Measurements from ENCODE around the gene TMEM167B.

The TMEM167B gene

GRCh38 chr1:109083501-109083900, 7.1 kb upstream of the TMEM167B start:
- Histone ChIP-seq H3K9me3 (ENCODE audit: insufficient read depth, low read length) (no peaks in the 10 kb centered on the region), H3K27me3 (ENCODE audit: insufficient read depth, insufficient read length) (no peaks in the 10 kb centered on the region), H3K4me1 (ENCODE audit: insufficient read depth, insufficient read length) (no peaks in the 10 kb centered on the region), H3K36me3 (ENCODE audit: insufficient read depth, insufficient read length, low read length) (no peaks in the 10 kb centered on the region), H3K4me3 (ENCODE audit: insufficient read length, low read depth) (no peak overlapping the region), H3K9ac (ENCODE audit: insufficient read length, low read depth) (no peak overlapping the region)
- DNase-seq (ENCODE audit: low read depth, low spot score), result no peak
- no peak for TF ChIP-seq ZNF274 (IDR thresholded peaks at IDR 0.05; ENCODE audit: low read depth, low read length)
- TF ChIP-seq SUZ12 (IDR thresholded peaks at IDR 0.05; ENCODE audit: extremely low read depth, insufficient read depth, insufficient read length), result no peak
- TF ChIP-seq YY1 (IDR thresholded peaks at IDR 0.05; ENCODE audit: insufficient read depth, insufficient read length), result no peak

GRCh38 chr1:109083923-109084322, 6.6 kb upstream of the TMEM167B start:
- H3K27me3 ChIP-seq (ENCODE audit: insufficient read depth, insufficient read length), result no peaks in the 10 kb centered on the region
- H3K36me3 ChIP-seq (ENCODE audit: insufficient read depth, insufficient read length, low read length), result no peaks in the 10 kb centered on the region
- no peak for DNase-seq (ENCODE audit: low read depth, low spot score)
- H3K9me3 ChIP-seq (ENCODE audit: insufficient read depth, low read length), result no peaks in the 10 kb centered on the region
- no peaks in the 10 kb centered on the region for H3K4me1 ChIP-seq (ENCODE audit: insufficient read depth, insufficient read length)
- H3K9ac ChIP-seq (ENCODE audit: insufficient read length, low read depth), result no peak overlapping the region
- no peak for TF ChIP-seq SUZ12 (IDR thresholded peaks at IDR 0.05; ENCODE audit: extremely low read depth, insufficient read depth, insufficient read length)
- TF ChIP-seq YY1 (IDR thresholded peaks at IDR 0.05; ENCODE audit: insufficient read depth, insufficient read length), result no peak
- TF ChIP-seq ZNF274 (IDR thresholded peaks at IDR 0.05; ENCODE audit: low read depth, low read length), result no peak
- H3K4me3 ChIP-seq (ENCODE audit: insufficient read length, low read depth), result no peak overlapping the region

- Histone ChIP-seq H3K27me3 (ENCODE audit: insufficient read depth, insufficient read length) (no peaks in the 10 kb centered on the region), H3K4me1 (ENCODE audit: insufficient read depth, insufficient read length) (no peaks in the 10 kb centered on the region), H3K9ac (ENCODE audit: insufficient read length, low read depth) (no peak overlapping the region), H3K9me3 (ENCODE audit: insufficient read depth, low read length) (no peaks in the 10 kb centered on the region), H3K36me3 (ENCODE audit: insufficient read depth, insufficient read length, low read length) (no peaks in the 10 kb centered on the region), H3K4me3 (ENCODE audit: insufficient read length, low read depth) (no peak overlapping the region)
- TF ChIP-seq SUZ12 (IDR thresholded peaks at IDR 0.05; ENCODE audit: extremely low read depth, insufficient read depth, insufficient read length) (no peak), YY1 (IDR thresholded peaks at IDR 0.05; ENCODE audit: insufficient read depth, insufficient read length) (no peak), ZNF274 (IDR thresholded peaks at IDR 0.05; ENCODE audit: low read depth, low read length) (no peak)
- no peak for DNase-seq (ENCODE audit: low read depth, low spot score)
Measured at GRCh38 chr1:109084563-109085517, 5.7 kb upstream of the TMEM167B start.

- Histone ChIP-seq H3K27me3 (ENCODE audit: insufficient read depth, insufficient read length) (no peaks in the 10 kb centered on the region), H3K9ac (ENCODE audit: insufficient read length, low read depth) (no peak overlapping the region), H3K4me1 (ENCODE audit: insufficient read depth, insufficient read length) (no peaks in the 10 kb centered on the region), H3K4me3 (ENCODE audit: insufficient read length, low read depth) (no peak overlapping the region), H3K36me3 (ENCODE audit: insufficient read depth, insufficient read length, low read length) (peaks cover 11% of the 10 kb centered on the region), H3K9me3 (ENCODE audit: insufficient read depth, low read length) (no peaks in the 10 kb centered on the region)
- DNase-seq (ENCODE audit: low read depth, low spot score), result no peak
- TF ChIP-seq YY1 (IDR thresholded peaks at IDR 0.05; ENCODE audit: insufficient read depth, insufficient read length) (no peak), ZNF274 (IDR thresholded peaks at IDR 0.05; ENCODE audit: low read depth, low read length) (no peak)
Measured at GRCh38 chr1:109089242-109090015, 1.1 kb upstream of the TMEM167B start.

- no peaks in the 10 kb centered on the region for H3K27me3 ChIP-seq (ENCODE audit: insufficient read depth, insufficient read length)
- no peak for TF ChIP-seq SUZ12 (IDR thresholded peaks at IDR 0.05; ENCODE audit: extremely low read depth, insufficient read depth, insufficient read length)
- TF ChIP-seq ZNF274 (IDR thresholded peaks at IDR 0.05; ENCODE audit: low read depth, low read length), result no peak
- no peak for TF ChIP-seq YY1 (IDR thresholded peaks at IDR 0.05; ENCODE audit: insufficient read depth, insufficient read length)
- no peak for DNase-seq (ENCODE audit: low read depth, low spot score)
- H3K9me3 ChIP-seq (ENCODE audit: insufficient read depth, low read length), result no peaks in the 10 kb centered on the region
- H3K4me1 ChIP-seq (ENCODE audit: insufficient read depth, insufficient read length), result no peaks in the 10 kb centered on the region
- H3K4me3 ChIP-seq (ENCODE audit: insufficient read length, low read depth), result peak overlapping the region; percentile 77
- H3K36me3 ChIP-seq (ENCODE audit: insufficient read depth, insufficient read length, low read length), result peaks cover 18% of the 10 kb centered on the region
- H3K9ac ChIP-seq (ENCODE audit: insufficient read length, low read depth), result peak overlapping the region; percentile 82
Measured at GRCh38 chr1:109091078-109091838, 694 bp downstream of the TMEM167B start.

- no peaks in the 10 kb centered on the region for H3K4me1 ChIP-seq (ENCODE audit: insufficient read depth, insufficient read length)
- H3K4me3 ChIP-seq (ENCODE audit: insufficient read length, low read depth), result peak overlapping the region; percentile 77
- peak overlapping the region; percentile 82 for H3K9ac ChIP-seq (ENCODE audit: insufficient read length, low read depth)
- TF ChIP-seq ZNF274 (IDR thresholded peaks at IDR 0.05; ENCODE audit: low read depth, low read length) (no peak), YY1 (IDR thresholded peaks at IDR 0.05; ENCODE audit: insufficient read depth, insufficient read length) (no peak)
- H3K9me3 ChIP-seq (ENCODE audit: insufficient read depth, low read length), result no peaks in the 10 kb centered on the region
- no peak for DNase-seq (ENCODE audit: low read depth, low spot score)
- no peaks in the 10 kb centered on the region for H3K27me3 ChIP-seq (ENCODE audit: insufficient read depth, insufficient read length)
- peaks cover 21% of the 10 kb centered on the region for H3K36me3 ChIP-seq (ENCODE audit: insufficient read depth, insufficient read length, low read length)
Measured at GRCh38 chr1:109091839-109092193, 1.3 kb downstream of the TMEM167B start.
